IMR-90 (cell line): ENCODE results near the gene PRR36. TPM values are rescaled to one million over a fixed set of nuclear protein-coding genes. Genes with fewer than 3 reads are reported as not detected.

Experiments
- ATAC-seq: fragments of 200-7000 bp; cut with Tn5 transposase; 2 replicates; pipeline ENCODE4 v1.9.1; 2020; ENCODE audit warnings: low read depth, mild to moderate bottlenecking, moderate library complexity
- BruUV-seq: library from RNA; stranded (reverse); fragments of 400-500 nt; replicated peaks from 2 replicates; lab custom pipeline; 2021; lab: Mats Ljungman, UMichigan
- CTCF ChIA-PET: fragments of 300-600 bp; formaldehyde crosslinking; extraction: SDS; loops from one replicate; lab custom pipeline; 2021; ENCODE audit warnings: antibody characterized with exemption; lab: Yijun Ruan, JAX
- POLR2A ChIA-PET: fragments of 300-600 bp; sonication (Branson Sonifier 250); formaldehyde crosslinking; loops from one replicate; lab custom pipeline; 2022; ENCODE audit warnings: antibody characterized with exemption; ENCODE audit not compliant: unreplicated experiment; lab: Charles Lee
- DNase-seq: peaks from one replicate; pipeline ENCODE4 v3.0.0; 2013
- H2AFZ ChIP-seq: replicated peaks from 2 replicates; pipeline ENCODE3; 2013; ENCODE audit warnings: low read length, mild to moderate bottlenecking; ENCODE audit not compliant: poor library complexity
- H2AK5ac ChIP-seq: 2 replicates; pipeline ENCODE4 v1.6.1; 2013; ENCODE audit warnings: low read depth, low read length, inconsistent platforms
- H2AK9ac ChIP-seq: replicated peaks from 2 replicates; pipeline ENCODE3; 2013; ENCODE audit warnings: mild to moderate bottlenecking, low read depth, low read length, moderate library complexity; ENCODE audit not compliant: poor library complexity
- H2BK120ac ChIP-seq: 2 replicates; pipeline ENCODE4 v1.6.1; 2013; ENCODE audit warnings: low read depth, low read length, inconsistent platforms
- H2BK15ac ChIP-seq: 3 replicates; pipeline ENCODE4 v1.6.1; 2013; ENCODE audit warnings: low read depth, low read length, inconsistent platforms
- H2BK20ac ChIP-seq: 2 replicates; pipeline ENCODE4 v1.6.1; 2013; ENCODE audit warnings: low read depth, mild to moderate bottlenecking, inconsistent platforms, low read length, moderate library complexity
- H2BK5ac ChIP-seq: 2 replicates; pipeline ENCODE4 v1.6.1; 2013; ENCODE audit warnings: mild to moderate bottlenecking, low read depth, low read length, inconsistent platforms; ENCODE audit not compliant: poor library complexity, severe bottlenecking
- H3K14ac ChIP-seq: replicated peaks from 2 replicates; pipeline ENCODE4 v1.6.1; 2013; ENCODE audit warnings: low read depth, low read length, inconsistent platforms
- H3K18ac ChIP-seq: 2 replicates; pipeline ENCODE4 v1.6.1; 2013; ENCODE audit warnings: low read depth, low read length, control low read depth
- H3K23ac ChIP-seq: 2 replicates; pipeline ENCODE4 v1.6.1; 2013; ENCODE audit warnings: low read depth, low read length, inconsistent platforms
- H3K27ac ChIP-seq: 2 replicates; pipeline ENCODE4 v1.5.1; 2013; ENCODE audit warnings: mild to moderate bottlenecking, control low read depth, low read length; ENCODE audit not compliant: insufficient read depth
- H3K27me3 ChIP-seq: 2 replicates; pipeline ENCODE4 v1.6.1; 2013; ENCODE audit warnings: low read length; ENCODE audit not compliant: control insufficient read depth, insufficient read depth
- H3K36me3 ChIP-seq: 2 replicates; pipeline ENCODE4 v1.6.1; 2013; ENCODE audit warnings: low read length, mixed read lengths; ENCODE audit not compliant: control insufficient read depth, insufficient read depth
- H3K4ac ChIP-seq: 2 replicates; pipeline ENCODE4 v1.6.1; 2013; ENCODE audit warnings: low read depth, low read length, inconsistent platforms
- H3K4me1 ChIP-seq: 2 replicates; pipeline ENCODE4 v1.6.1; 2013; ENCODE audit warnings: low read length, mixed read lengths; ENCODE audit not compliant: control insufficient read depth, insufficient read depth
- H3K4me2 ChIP-seq: 2 replicates; pipeline ENCODE4 v1.6.1; 2013; ENCODE audit warnings: low read depth, mild to moderate bottlenecking, control low read depth, low read length, moderate library complexity
- H3K4me3 ChIP-seq: 2 replicates; pipeline ENCODE4 v1.5.1; 2013; ENCODE audit warnings: low read depth, mild to moderate bottlenecking, control low read depth, low read length, moderate library complexity; ENCODE audit not compliant: insufficient read depth
- H3K56ac ChIP-seq: 2 replicates; pipeline ENCODE4 v1.6.1; 2013; ENCODE audit warnings: low read length, inconsistent platforms; ENCODE audit not compliant: insufficient read depth; ENCODE audit errors: extremely low read depth
- H3K79me1 ChIP-seq, 2 experiments: 2 replicates each; pipeline ENCODE4 v1.6.1; 2013; ENCODE audit warnings: low read length in 2 of 2, inconsistent platforms in 1 of 2, low read depth in 1 of 2
- H3K9ac ChIP-seq: 2 replicates; pipeline ENCODE4 v1.6.1; 2013; ENCODE audit warnings: low read depth, low read length, control low read depth
- H3K9me1 ChIP-seq: 2 replicates; pipeline ENCODE4 v1.6.1; 2013; ENCODE audit warnings: low read length, inconsistent platforms; ENCODE audit not compliant: insufficient read depth
- H3K9me3 ChIP-seq: 2 replicates; pipeline ENCODE4 v1.6.1; 2013; ENCODE audit warnings: low read length; ENCODE audit not compliant: control insufficient read depth, insufficient read depth
- H4K20me1 ChIP-seq: 2 replicates; pipeline ENCODE4 v1.6.1; 2013; ENCODE audit warnings: low read length, inconsistent platforms; ENCODE audit not compliant: insufficient read depth
- H4K5ac ChIP-seq: 2 replicates; pipeline ENCODE4 v1.6.1; 2013; ENCODE audit warnings: mild to moderate bottlenecking, low read depth, low read length, control low read depth
- H4K8ac ChIP-seq, 2 experiments: 2 replicates each; pipeline ENCODE4 v1.6.1; 2013; ENCODE audit warnings: low read depth in 2 of 2, low read length in 2 of 2, control low read depth in 1 of 2, inconsistent platforms in 1 of 2
- H4K91ac ChIP-seq: 2 replicates; pipeline ENCODE4 v1.6.1; 2013; ENCODE audit warnings: low read depth, low read length, inconsistent platforms; ENCODE audit not compliant: insufficient read depth
- RFX5 ChIP-seq: IDR thresholded peaks from 2 replicates; pipeline ENCODE4 v1.8.0; 2012; ENCODE audit warnings: low read depth, mild to moderate bottlenecking, low read length, moderate library complexity
- WGBS, 2 experiments: methylation state at CpG; one replicate each; pipeline versions ENCODE4 v1.1.5 to v1.1.7; 2013; ENCODE audit warnings: missing lambda C conversion rate in 2 of 2; ENCODE audit not compliant: insufficient read length in 1 of 2; ENCODE audit errors: extremely low coverage in 2 of 2; 5-methylcytosine and 5-hydroxymethylcytosine counted together
- dilution Hi-C: fragments of 300-500 bp; cut with HindIII; formaldehyde crosslinking; loops from one replicate; pipeline ENCODE4 v1.14.3; 2018; ENCODE audit warnings: low sequenced_read_pairs; ENCODE audit not compliant: unreplicated experiment
- in situ Hi-C: fragments of 300-500 bp; cut with MboI; formaldehyde crosslinking; loops from 3 replicates; pipeline ENCODE4 v1.14.3; 2019; ENCODE audit warnings: low sequenced_read_pairs, inconsistent platforms, mixed read lengths
- intact Hi-C: fragments of 100-400 bp; cut with micrococcal nuclease; formaldehyde crosslinking; loops from 2 replicates; pipeline ENCODE4 v1.10.0; 2022
- polyA plus RNA-seq, 3 experiments: library from polyadenylated mRNA; depleted of rRNA; stranded (reverse); fragments of >200 nt; gene quantifications; 2 replicates each; pipeline ENCODE4 v1.2.3, GENCODE V29; 2012; ENCODE audit warnings: low replicate concordance in 1 of 3
- total RNA-seq: library from RNA; depleted of rRNA; stranded (reverse); fragments of >200 nt; gene quantifications from 2 replicates; pipeline ENCODE4 v1.2.3, GENCODE V29; 2012

PRR36 gene
- total and polyA plus RNA-seq, 2 of the 4 experiments (the other 2 are of a cell fraction) = 0.02 TPM; not detected in 1

DNA sequence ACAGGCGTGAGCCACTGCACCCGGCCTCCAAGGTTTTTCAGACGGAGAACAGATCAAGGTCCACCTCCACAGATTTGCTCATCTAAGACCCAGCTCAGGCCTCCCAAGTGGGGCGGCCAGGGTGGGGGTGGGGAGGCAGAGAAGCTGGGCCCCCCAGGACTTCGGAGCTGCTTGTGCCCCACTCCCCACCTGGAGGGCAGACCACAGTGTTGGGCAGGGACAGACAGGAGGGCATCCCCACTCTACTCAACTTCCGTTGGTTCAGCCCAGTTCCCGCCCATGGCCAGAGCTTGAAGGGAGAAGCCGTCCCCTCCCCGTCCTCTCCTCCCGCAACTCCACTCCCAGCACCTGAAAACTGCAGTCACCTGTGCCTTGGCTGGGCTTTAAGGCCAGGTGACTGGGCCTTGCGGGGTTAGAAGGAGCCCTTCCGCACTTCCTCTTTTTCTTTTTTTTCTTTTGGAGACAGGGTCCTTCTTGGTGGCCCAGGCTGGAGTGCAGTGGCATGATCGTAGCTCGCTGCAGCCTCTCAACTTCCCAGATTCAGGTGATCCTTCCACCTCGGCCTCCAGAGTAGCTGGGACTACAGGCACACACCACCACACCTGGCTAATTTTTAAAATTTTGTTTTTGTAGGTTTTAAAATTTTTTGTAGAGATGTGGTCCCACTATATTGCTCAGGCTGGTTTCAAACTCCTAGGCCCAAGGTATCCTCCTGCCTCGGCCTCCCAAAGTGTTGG, 13.4 kb upstream of the PRR36 start:
- in situ Hi-C loops = no loop called here
- Histone ChIP-seq H2BK120ac (no peak overlapping the region), H2AFZ (peak overlapping the region; percentile 91), H4K8ac (peak overlapping the region; percentile 71 to 81; a peak in 1 of 4 replicates), H3K14ac (no peak overlapping the region), H3K9ac (no peak overlapping the region), H2BK5ac (no peak overlapping the region), H3K79me1 (peaks cover 6 to 23% of the 10 kb centered on the region in 2 experiments), H3K23ac (no peak overlapping the region), H3K9me1 (0 out of 2 replicates have a peak, but pooled peaks cover 2% of the 10 kb centered on the region), H3K4ac (no peak overlapping the region), H3K36me3 (no peaks in the 10 kb centered on the region), H3K4me1 (peaks cover 3% of the 10 kb centered on the region; the same call in 1 of the 2 replicates), H3K9me3 (no peaks in the 10 kb centered on the region), H3K18ac (no peak overlapping the region), H2AK9ac (no peak overlapping the region), H2BK20ac (no peak overlapping the region), H2AK5ac (no peak overlapping the region), H4K5ac (no peak overlapping the region), H4K91ac (no peak overlapping the region), H3K56ac (no peak overlapping the region), H3K4me3 (peak overlapping the region; percentile 79; the same call in 1 of the 2 replicates), H2BK15ac (no peak overlapping the region), H3K4me2 (no peak overlapping the region), H3K27me3 (no peaks in the 10 kb centered on the region), H4K20me1 (no peaks in the 10 kb centered on the region), H3K27ac (no peak overlapping the region)
- intact Hi-C loops = no loop called here
- dilution Hi-C loops = no loop called here
- 76% methylated on average over 6 of the region's 16 CpGs; no CpG with 5 or more reads in 1 of the 2 experiments for WGBS, 2 experiments
- ChIA-PET CTCF (interaction anchor here (0.6 to 0.9 kb wide), 2 partner anchors 16 to 112 kb away, joined by 3 read pairs; partner anchors contain the start of gene MAP2K7), POLR2A (no interaction called here)
- ATAC-seq (no peak), DNase-seq (no peak)
- BruUV-seq = no TSS peak
- no peak for TF ChIP-seq RFX5
